D721Med (cell line): ENCODE measurements around the gene VIPR2.

Experiments
- DNase-seq: peaks from one replicate; pipeline ENCODE4 v3.0.0; 2011; ENCODE audit warnings: low spot score; ENCODE audit not compliant: insufficient read length
- FAIRE-seq: peaks from 2 replicates; lab custom pipeline; 2011; peaks lifted over from hg19 to GRCh38; lab: Jason Lieb, UNC
- CTCF ChIP-seq: IDR thresholded peaks from 2 replicates; pipeline ENCODE4 v1.5.1; 2012; ENCODE audit warnings: mild to moderate bottlenecking, control low read depth; ENCODE audit not compliant: insufficient read depth; ENCODE audit errors: missing control alignments

Gene VIPR2

GRCh38 chr7:159144758-159145489 lies at the start of gene VIPR2:
Gene VIPR2, minus strand, starts transcription at chr7:159144867. Its CDS starts 96 bp downstream, at chr7:159144771.
- DNase-seq (no peak), FAIRE-seq (no peak)
- TF ChIP-seq CTCF = no peak

GRCh38 chr7:159193543-159194090 lies 49.0 kb upstream of the VIPR2 start:
- no peak for TF ChIP-seq CTCF
- DNase-seq (no peak), FAIRE-seq (no peak)

GRCh38 chr7:159192725-159193453 lies 48.2 kb upstream of the VIPR2 start:
- FAIRE-seq = no peak

GRCh38 chr7:159192013-159192412 lies 47.3 kb upstream of the VIPR2 start:
- no peak for DNase-seq
- no peak for TF ChIP-seq CTCF
- FAIRE-seq = no peak

More at GRCh38 chr7:159192725-159193453, 48.2 kb upstream of the VIPR2 start:
- DNase-seq = no peak
- TF ChIP-seq CTCF = no peak

GRCh38 chr7:159191236-159191635 lies 46.6 kb upstream of the VIPR2 start:
- no peak for DNase-seq
- TF ChIP-seq CTCF = no peak
- FAIRE-seq = no peak

DNA sequence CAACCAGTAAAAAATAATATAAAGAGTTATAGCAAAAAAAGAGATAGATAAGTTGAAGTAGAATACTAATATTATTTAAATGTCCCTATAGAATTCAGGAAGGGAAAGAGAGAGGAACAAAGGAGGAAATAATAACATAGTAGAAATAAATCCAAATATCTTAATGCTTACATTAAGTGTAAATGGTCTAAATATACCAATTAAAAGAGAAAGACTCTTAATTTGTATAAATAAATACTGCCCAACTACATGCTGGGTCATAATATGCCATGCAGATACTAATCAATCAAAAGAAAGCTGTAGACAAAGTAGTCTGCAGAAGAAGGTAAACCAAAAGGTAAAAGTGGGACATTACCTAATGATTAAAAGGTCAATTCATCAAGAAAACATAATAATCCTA lies 43.3 kb upstream of the VIPR2 start:
- FAIRE-seq = no peak
- TF ChIP-seq CTCF = no peak
- DNase-seq = no peak
